Sigmoid colon (tissue), 7 donors: ENCODE data around the gene ACYP1. TPM values are rescaled to one million over a fixed set of nuclear protein-coding genes. Genes with fewer than 3 reads are reported as not detected.

Experiments used
- DNase-seq: peaks from one replicate; pipeline ENCODE4 v3.0.0-alpha.2; 2019
- H3K27ac ChIP-seq, 4 donors: fragments of 200-600 bp; sonication (generic); one replicate each; pipeline ENCODE4 v1.5.1; 2016 to 2019; ENCODE audit warnings: mild to moderate bottlenecking in 1 of 4
- H3K27me3 ChIP-seq, 3 donors: fragments of 200-600 bp; sonication (generic); one replicate each; pipeline ENCODE4 v1.5.1; 2019; ENCODE audit warnings: mild to moderate bottlenecking in 1 of 3
- H3K36me3 ChIP-seq, 4 donors: fragments of 200-600 bp; sonication (generic); one replicate each; pipeline ENCODE4 v1.5.1; 2016 to 2019
- H3K4me1 ChIP-seq, 4 donors: fragments of 200-600 bp; sonication (generic); one replicate each; pipeline ENCODE4 v1.5.1; 2017 to 2019
- H3K4me3 ChIP-seq, 4 donors: fragments of 200-600 bp; sonication (generic); one replicate each; pipeline ENCODE4 v1.5.1; 2017 to 2019; ENCODE audit warnings: mild to moderate bottlenecking in 2 of 4, moderate library complexity in 1 of 4
- H3K9me3 ChIP-seq, 4 donors: fragments of 200-600 bp in 3 of 4; sonication (generic) in 3 of 4; one replicate each; pipeline versions ENCODE4 v1.5.1 to v1.6.1; 2013 to 2019
- EP300 ChIP-seq, 4 donors: sonication (generic); formaldehyde crosslinking; IDR thresholded peaks; one replicate each; pipeline ENCODE4 v1.6.1; 2017; ENCODE audit warnings: antibody characterized with exemption in 4 of 4
- POLR2A ChIP-seq, 2 donors: fragments of 450-650 bp; IDR thresholded peaks; one replicate each; pipeline ENCODE4 v1.6.1; 2016; ENCODE audit warnings: antibody characterized with exemption in 2 of 2, mild to moderate bottlenecking in 2 of 2, moderate library complexity in 2 of 2
- POLR2AphosphoS5 ChIP-seq, 4 donors: sonication (generic); formaldehyde crosslinking; IDR thresholded peaks; one replicate each; pipeline ENCODE4 v1.6.1; 2017; ENCODE audit warnings: antibody characterized with exemption in 4 of 4
- WGBS, 2 donors: extraction: QIAGEN DNeasy Blood & Tissue Kit; methylation state at CpG; one replicate each; pipeline ENCODE4 v1.1.7; 2013; 5-methylcytosine and 5-hydroxymethylcytosine counted together
- intact Hi-C: fragments of 100-400 bp; cut with DNase I; formaldehyde crosslinking; loops from one replicate; pipeline ENCODE4 v1.15.1; 2023
- polyA plus RNA-seq, 3 donors: library from polyadenylated mRNA; stranded (reverse); fragments of 200-250 nt; gene quantifications; one replicate each; pipeline ENCODE4 v1.2.3, GENCODE V29; 2013
- total RNA-seq, 4 donors: library from RNA; depleted of rRNA; stranded (reverse); fragments of >200 nt; gene quantifications; one replicate each; pipeline ENCODE4 v1.1.0, GENCODE V29; 2016
- TF ChIP-seq, protein P1 (sequence below), 4 experiments: fragments of 450-650 bp in 3 of 4; fragments of 200-600 bp in 1 of 4; IDR thresholded peaks; one replicate each; pipeline ENCODE4 v1.5.1; 2016 to 2019; ENCODE audit warnings: antibody characterized with exemption in 4 of 4, mild to moderate bottlenecking in 3 of 4, moderate library complexity in 2 of 4
- donor health status: healthy with polysubstance abuse.
- donor health status: Bipolar disorder and iron deficiency.
- donor health status: healthy.

Gene ACYP1
- total and polyA plus RNA-seq, 7 donors = 4.2 to 36.3 (median 20.5) TPM

DNA sequence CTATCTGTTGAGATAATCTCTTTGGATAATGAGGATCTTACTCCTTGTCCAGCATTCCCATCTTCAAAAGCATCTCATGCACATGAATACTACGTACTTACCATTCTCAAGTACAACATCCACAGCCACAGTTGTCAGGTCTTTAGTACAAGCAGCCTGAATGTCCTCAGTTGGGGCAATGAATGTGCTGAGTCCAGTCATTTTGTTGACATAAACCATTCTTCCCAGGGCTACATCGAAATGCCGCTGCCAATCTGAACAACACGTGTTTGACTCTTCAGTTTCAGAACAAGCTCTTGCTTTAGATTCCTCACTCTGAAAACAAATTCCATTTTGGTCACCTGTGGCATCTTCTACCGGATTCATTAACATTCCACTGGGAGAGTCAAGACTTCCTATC lies 17.5 kb downstream of the ACYP1 start:
- Histone ChIP-seq H3K4me1 (peaks cover 0 to 42% (median 26%) of the 10 kb centered on the region in 4 donors), H3K4me3 (no peak overlapping the region), H3K36me3 (peaks cover 0 to 18% (median 0%) of the 10 kb centered on the region in 4 donors), H3K9me3 (no peaks in the 10 kb centered on the region), H3K27ac (no peak overlapping the region), H3K27me3 (no peaks in the 10 kb centered on the region)
- TF ChIP-seq POLR2AphosphoS5 (IDR thresholded peaks at IDR 0.05) (no peak), POLR2A (IDR thresholded peaks at IDR 0.05) (no peak), EP300 (IDR thresholded peaks at IDR 0.05) (no peak)
- TF ChIP-seq, protein P1, sequence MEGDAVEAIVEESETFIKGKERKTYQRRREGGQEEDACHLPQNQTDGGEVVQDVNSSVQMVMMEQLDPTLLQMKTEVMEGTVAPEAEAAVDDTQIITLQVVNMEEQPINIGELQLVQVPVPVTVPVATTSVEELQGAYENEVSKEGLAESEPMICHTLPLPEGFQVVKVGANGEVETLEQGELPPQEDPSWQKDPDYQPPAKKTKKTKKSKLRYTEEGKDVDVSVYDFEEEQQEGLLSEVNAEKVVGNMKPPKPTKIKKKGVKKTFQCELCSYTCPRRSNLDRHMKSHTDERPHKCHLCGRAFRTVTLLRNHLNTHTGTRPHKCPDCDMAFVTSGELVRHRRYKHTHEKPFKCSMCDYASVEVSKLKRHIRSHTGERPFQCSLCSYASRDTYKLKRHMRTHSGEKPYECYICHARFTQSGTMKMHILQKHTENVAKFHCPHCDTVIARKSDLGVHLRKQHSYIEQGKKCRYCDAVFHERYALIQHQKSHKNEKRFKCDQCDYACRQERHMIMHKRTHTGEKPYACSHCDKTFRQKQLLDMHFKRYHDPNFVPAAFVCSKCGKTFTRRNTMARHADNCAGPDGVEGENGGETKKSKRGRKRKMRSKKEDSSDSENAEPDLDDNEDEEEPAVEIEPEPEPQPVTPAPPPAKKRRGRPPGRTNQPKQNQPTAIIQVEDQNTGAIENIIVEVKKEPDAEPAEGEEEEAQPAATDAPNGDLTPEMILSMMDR (IDR thresholded peaks at IDR 0.05) = no peak
- 96 to 99% methylated on average over 5 of the region's 5 CpGs for WGBS, 2 donors
- DNase-seq = no peak
- intact Hi-C loops = loop anchor here (5.0 kb wide), 1 partner anchor 36 kb away; no protein-coding TSS in a partner anchor

DNA sequence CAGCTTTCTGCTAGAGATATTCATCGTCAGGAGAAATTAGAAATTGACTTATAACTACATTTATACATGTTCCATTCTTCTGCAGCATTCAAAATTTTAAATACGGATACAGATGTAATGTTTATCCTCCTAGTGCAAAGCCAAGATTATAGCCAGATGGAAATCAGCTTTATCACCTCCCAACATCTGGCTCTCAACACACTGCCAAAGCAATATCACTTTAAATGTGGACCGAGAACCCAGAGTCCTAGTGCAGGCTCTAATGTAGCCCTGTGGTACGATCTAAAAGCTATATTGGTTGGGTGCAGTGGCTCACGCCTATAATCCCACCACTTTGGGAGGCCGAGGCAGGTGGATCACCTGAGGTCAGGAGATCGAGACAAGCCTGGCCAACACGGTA lies 19.1 kb downstream of the ACYP1 start:
- H3K4me3 ChIP-seq = peak overlapping the region in 1 of 4 donors; percentile 2
- intact Hi-C loops = loop anchor here (5.0 kb wide), 1 partner anchor 38 kb away; no protein-coding TSS in a partner anchor
- H3K27ac ChIP-seq = peak overlapping the region in 1 of 4 donors; percentile 43
- WGBS, 2 donors = 43 to 69% methylated on average over 8 of the region's 8 CpGs
- H3K9me3 ChIP-seq = no peaks in the 10 kb centered on the region
- TF ChIP-seq, protein P1 (IDR thresholded peaks at IDR 0.05) = no peak
- no peak for TF ChIP-seq POLR2A (IDR thresholded peaks at IDR 0.05)
- TF ChIP-seq EP300 (IDR thresholded peaks at IDR 0.05) = no peak
- TF ChIP-seq POLR2AphosphoS5 (IDR thresholded peaks at IDR 0.05) = no peak
- peaks cover 0 to 29% (median 0%) of the 10 kb centered on the region in 4 donors for H3K36me3 ChIP-seq
- H3K27me3 ChIP-seq = no peaks in the 10 kb centered on the region
- DNase-seq = no peak
- H3K4me1 ChIP-seq = peaks cover 0 to 30% (median 17%) of the 10 kb centered on the region in 4 donors

DNA sequence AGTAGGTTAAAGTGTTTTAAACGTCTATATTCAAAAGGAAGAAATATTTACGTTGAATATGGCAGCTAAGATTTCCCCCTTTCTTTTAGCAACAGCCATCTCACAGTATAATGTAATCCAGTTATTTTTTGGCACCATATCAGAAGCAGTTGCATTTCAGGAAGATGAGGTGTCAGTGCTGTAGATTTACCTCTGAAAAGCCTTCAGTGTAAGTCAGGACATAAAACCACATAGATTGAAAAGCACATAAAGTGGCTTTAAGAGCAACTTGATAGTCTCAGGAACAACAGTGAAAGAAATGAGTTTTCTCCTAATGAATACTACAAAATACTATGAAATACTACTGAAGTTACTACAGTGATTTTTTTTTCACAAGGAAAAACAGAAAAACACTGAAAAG lies 19.5 kb downstream of the ACYP1 start:
- H3K36me3 ChIP-seq = peaks cover 0 to 34% (median 0%) of the 10 kb centered on the region in 4 donors
- peak overlapping the region in 1 of 4 donors; percentile 2 for H3K4me3 ChIP-seq
- 8 to 10% methylated on average over 2 of the region's 2 CpGs for WGBS, 2 donors
- H3K4me1 ChIP-seq = peaks cover 0 to 25% (median 15%) of the 10 kb centered on the region in 4 donors
- H3K9me3 ChIP-seq = no peaks in the 10 kb centered on the region
- intact Hi-C loops = no loop called here
- no peaks in the 10 kb centered on the region for H3K27me3 ChIP-seq
- TF ChIP-seq EP300 (IDR thresholded peaks at IDR 0.05) (no peak), POLR2AphosphoS5 (IDR thresholded peaks at IDR 0.05) (no peak), POLR2A (IDR thresholded peaks at IDR 0.05) (no peak)
- TF ChIP-seq, protein P1 (IDR thresholded peaks at IDR 0.05) = no peak
- no peak for DNase-seq
- peak overlapping the region in 1 of 4 donors; percentile 43 for H3K27ac ChIP-seq

DNA sequence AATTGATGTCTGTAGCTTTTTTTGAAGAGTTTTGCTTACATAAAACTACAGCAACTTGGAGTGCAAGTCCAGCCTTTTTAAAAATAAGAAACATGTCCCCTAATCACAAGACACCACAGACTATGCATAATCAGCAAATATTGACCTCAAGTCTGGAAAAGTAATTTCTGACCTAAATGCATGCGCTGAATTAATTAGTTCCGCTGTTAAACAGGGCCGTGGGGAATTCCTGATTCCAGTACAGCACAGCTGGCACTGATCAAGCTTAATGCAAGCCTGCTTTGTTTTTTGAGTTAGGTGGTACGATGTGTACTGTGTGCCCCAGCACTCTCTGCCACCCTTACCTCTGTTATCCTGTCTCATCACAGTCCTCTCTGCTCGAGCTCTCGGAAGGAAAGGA lies 21.8 kb downstream of the ACYP1 start:
- DNase-seq = no peak
- Histone ChIP-seq H3K4me3 (no peak overlapping the region), H3K27ac (no peak overlapping the region), H3K36me3 (peaks cover 0 to 51% (median 5%) of the 10 kb centered on the region in 4 donors), H3K9me3 (no peaks in the 10 kb centered on the region), H3K27me3 (no peaks in the 10 kb centered on the region), H3K4me1 (peaks cover 0 to 17% (median 15%) of the 10 kb centered on the region in 4 donors)
- WGBS, 2 donors = 17 to 61% methylated on average over 6 of the region's 6 CpGs
- TF ChIP-seq POLR2A (IDR thresholded peaks at IDR 0.05) (no peak), EP300 (IDR thresholded peaks at IDR 0.05) (no peak), POLR2AphosphoS5 (IDR thresholded peaks at IDR 0.05) (no peak)
- TF ChIP-seq, protein P1 (IDR thresholded peaks at IDR 0.05) = no peak
- intact Hi-C loops = no loop called here

DNA sequence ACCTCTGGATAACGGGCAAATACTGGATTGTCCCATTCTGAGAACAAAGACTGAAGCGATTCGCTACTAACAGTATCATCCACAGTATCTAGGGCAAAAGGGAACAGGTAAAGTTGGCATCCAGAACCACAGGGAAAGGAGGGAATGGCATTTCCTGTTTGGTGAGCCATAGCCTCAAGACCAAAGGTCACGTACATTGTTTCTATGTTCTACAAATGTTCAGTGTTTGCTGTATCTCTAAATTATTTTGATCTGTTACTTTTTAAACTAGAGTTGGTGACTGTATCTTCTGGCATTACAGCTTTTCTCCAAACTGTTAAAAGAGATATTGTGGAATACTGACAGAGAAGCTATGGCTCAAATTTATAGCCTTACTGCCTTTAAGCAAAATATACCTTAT lies 22.2 kb downstream of the ACYP1 start:
- no peak for TF ChIP-seq EP300 (IDR thresholded peaks at IDR 0.05)
- TF ChIP-seq, protein P1 (IDR thresholded peaks at IDR 0.05) = no peak
- no peak for DNase-seq
- intact Hi-C loops = no loop called here
- Histone ChIP-seq H3K27ac (no peak overlapping the region), H3K9me3 (no peaks in the 10 kb centered on the region), H3K27me3 (no peaks in the 10 kb centered on the region), H3K4me3 (no peak overlapping the region), H3K4me1 (peaks cover 0 to 17% (median 15%) of the 10 kb centered on the region in 4 donors), H3K36me3 (peaks cover 0 to 51% (median 5%) of the 10 kb centered on the region in 4 donors)
- WGBS, 2 donors = 22 to 74% methylated on average over 4 of the region's 4 CpGs
